A673 (cell line): ENCODE measurements around the gene DAPL1. TPM values are rescaled to one million over a fixed set of nuclear protein-coding genes. Genes with fewer than 3 reads are reported as not detected.

Experiments used
- BruUV-seq: library from RNA; stranded (reverse); fragments of 400-500 nt; replicated peaks from 2 replicates; lab custom pipeline; 2021; lab: Mats Ljungman, UMichigan
- CTCF ChIA-PET: fragments of 300-600 bp; sonication (Branson Sonifier 250); formaldehyde crosslinking; loops from one replicate; lab custom pipeline; 2022; ENCODE audit warnings: antibody characterized with exemption; lab: Charles Lee
- POLR2A ChIA-PET: fragments of 300-600 bp; sonication (Branson Sonifier 250); formaldehyde crosslinking; loops from one replicate; lab custom pipeline; 2022; ENCODE audit warnings: antibody characterized with exemption; ENCODE audit not compliant: low non-redundant PET; lab: Charles Lee
- DNase-seq: peaks from one replicate; pipeline ENCODE4 v3.0.0-alpha.2; 2015; ENCODE audit warnings: low spot score
- H3K27ac ChIP-seq: fragments of 200-600 bp; sonication (generic); 2 replicates; pipeline ENCODE4 v1.5.1; 2016; ENCODE audit warnings: mixed run types, low read depth, mild to moderate bottlenecking, mixed read lengths, antibody characterized with exemption, low read length; ENCODE audit not compliant: poor library complexity, severe bottlenecking
- H3K27me3 ChIP-seq: fragments of 200-600 bp; sonication (generic); replicated peaks from 2 replicates; pipeline ENCODE4 v1.6.1; 2017; ENCODE audit warnings: mixed run types, low read depth, mild to moderate bottlenecking, mixed read lengths, antibody characterized with exemption, low read length; ENCODE audit not compliant: insufficient read depth, poor library complexity
- H3K36me3 ChIP-seq: fragments of 200-600 bp; sonication (generic); 2 replicates; pipeline ENCODE4 v1.6.1; 2016; ENCODE audit warnings: mixed run types, mild to moderate bottlenecking, mixed read lengths, antibody characterized with exemption, low read length; ENCODE audit not compliant: insufficient read depth, poor library complexity, severe bottlenecking
- H3K4me1 ChIP-seq: fragments of 200-600 bp; sonication (generic); 2 replicates; pipeline ENCODE4 v1.6.1; 2017; ENCODE audit warnings: mixed run types, mild to moderate bottlenecking, mixed read lengths, antibody characterized with exemption, low read length; ENCODE audit not compliant: insufficient read depth, poor library complexity, severe bottlenecking
- H3K4me3 ChIP-seq: fragments of 200-600 bp; sonication (generic); 2 replicates; pipeline ENCODE4 v1.5.1; 2016; ENCODE audit warnings: low read depth, mixed run types, mild to moderate bottlenecking, mixed read lengths, low read length; ENCODE audit not compliant: poor library complexity, severe bottlenecking
- H3K9me3 ChIP-seq: fragments of 200-600 bp; sonication (generic); 2 replicates; pipeline ENCODE4 v1.6.1; 2016; ENCODE audit warnings: mixed run types, low read depth, mild to moderate bottlenecking, mixed read lengths, antibody characterized with exemption, low read length; ENCODE audit not compliant: poor library complexity, severe bottlenecking
- EZH2 ChIP-seq: fragments of 200-600 bp; sonication (generic); IDR thresholded peaks from 2 replicates; pipeline ENCODE4 v1.6.1; 2017; ENCODE audit warnings: borderline replicate concordance, low read depth, mild to moderate bottlenecking, mixed read lengths, antibody characterized with exemption, low read length; ENCODE audit not compliant: poor library complexity, severe bottlenecking
- intact Hi-C: fragments of 100-400 bp; cut with micrococcal nuclease; formaldehyde crosslinking; loops from one replicate; pipeline ENCODE4 v1.10.0; 2022; ENCODE audit not compliant: unreplicated experiment
- total RNA-seq: library from RNA; stranded (reverse); gene quantifications from 2 replicates; pipeline ENCODE4 v1.2.3, GENCODE V29; 2021
- TF ChIP-seq, protein P1 (sequence below): fragments of 300-800, 200-600 bp; sonication (generic); conservative IDR thresholded peaks from 2 replicates; pipeline ENCODE4 v1.5.1; 2017; ENCODE audit warnings: low read depth, mild to moderate bottlenecking, antibody characterized with exemption, low read length, moderate library complexity, mixed read lengths

The DAPL1 gene
- total RNA-seq, 1 experiment from 2014 or later = 0.80 TPM

GRCh38 chr2:158782616-158783015 is 12.5 kb upstream of the DAPL1 start:
- intact Hi-C loops = no loop called here
- Histone ChIP-seq H3K4me3 (no peak overlapping the region), H3K9me3 (no peaks in the 10 kb centered on the region), H3K27me3 (no peaks in the 10 kb centered on the region), H3K36me3 (no peaks in the 10 kb centered on the region), H3K4me1 (peaks cover 36% of the 10 kb centered on the region), H3K27ac (no peak overlapping the region)
- TF ChIP-seq, protein P1, sequence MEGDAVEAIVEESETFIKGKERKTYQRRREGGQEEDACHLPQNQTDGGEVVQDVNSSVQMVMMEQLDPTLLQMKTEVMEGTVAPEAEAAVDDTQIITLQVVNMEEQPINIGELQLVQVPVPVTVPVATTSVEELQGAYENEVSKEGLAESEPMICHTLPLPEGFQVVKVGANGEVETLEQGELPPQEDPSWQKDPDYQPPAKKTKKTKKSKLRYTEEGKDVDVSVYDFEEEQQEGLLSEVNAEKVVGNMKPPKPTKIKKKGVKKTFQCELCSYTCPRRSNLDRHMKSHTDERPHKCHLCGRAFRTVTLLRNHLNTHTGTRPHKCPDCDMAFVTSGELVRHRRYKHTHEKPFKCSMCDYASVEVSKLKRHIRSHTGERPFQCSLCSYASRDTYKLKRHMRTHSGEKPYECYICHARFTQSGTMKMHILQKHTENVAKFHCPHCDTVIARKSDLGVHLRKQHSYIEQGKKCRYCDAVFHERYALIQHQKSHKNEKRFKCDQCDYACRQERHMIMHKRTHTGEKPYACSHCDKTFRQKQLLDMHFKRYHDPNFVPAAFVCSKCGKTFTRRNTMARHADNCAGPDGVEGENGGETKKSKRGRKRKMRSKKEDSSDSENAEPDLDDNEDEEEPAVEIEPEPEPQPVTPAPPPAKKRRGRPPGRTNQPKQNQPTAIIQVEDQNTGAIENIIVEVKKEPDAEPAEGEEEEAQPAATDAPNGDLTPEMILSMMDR = no peak
- TF ChIP-seq EZH2 = no peak
- CTCF ChIA-PET = no interaction called here
- BruUV-seq = no TSS peak
- DNase-seq = no peak
- POLR2A ChIA-PET = interaction anchor here (0.6 kb wide), 1 partner anchor 13 kb away, joined by 3 read pairs; no protein-coding TSS in a partner anchor

DNA sequence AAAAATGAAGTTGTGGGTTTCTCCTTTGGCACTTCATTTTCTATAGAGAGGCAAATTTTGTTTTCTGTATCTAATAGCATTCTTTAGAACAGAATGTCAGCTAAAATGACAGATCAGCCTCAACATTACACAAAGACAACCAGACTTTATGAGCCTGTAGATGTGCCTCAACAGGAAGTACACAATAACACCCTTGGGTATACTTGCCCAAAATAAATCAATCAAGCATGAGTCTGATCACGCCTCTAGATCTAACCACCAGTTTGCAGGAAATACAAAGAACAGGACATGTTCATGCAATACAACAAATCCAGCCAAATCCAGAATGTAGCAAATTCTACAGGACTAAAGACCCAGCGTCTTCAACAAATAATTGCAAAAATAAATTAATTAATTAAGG is 11.2 kb upstream of the DAPL1 start:
- H3K36me3 ChIP-seq = no peaks in the 10 kb centered on the region
- H3K27me3 ChIP-seq = no peaks in the 10 kb centered on the region
- intact Hi-C loops = no loop called here
- no peak overlapping the region for H3K4me3 ChIP-seq
- BruUV-seq = no TSS peak
- POLR2A ChIA-PET = no interaction called here
- H3K4me1 ChIP-seq = peaks cover 36% of the 10 kb centered on the region
- TF ChIP-seq, protein P1 = no peak
- no peak for TF ChIP-seq EZH2
- DNase-seq = peak; percentile 92
- peak overlapping the region; percentile 80 for H3K27ac ChIP-seq
- H3K9me3 ChIP-seq = no peaks in the 10 kb centered on the region
- CTCF ChIA-PET = no interaction called here

GRCh38 chr2:158786897-158787296 is 8.2 kb upstream of the DAPL1 start:
- no TSS peak for BruUV-seq
- no peak for DNase-seq
- peaks cover 27% of the 10 kb centered on the region for H3K4me1 ChIP-seq
- H3K9me3 ChIP-seq = no peaks in the 10 kb centered on the region
- no peaks in the 10 kb centered on the region for H3K27me3 ChIP-seq
- H3K27ac ChIP-seq = no peak overlapping the region
- no peak overlapping the region for H3K4me3 ChIP-seq
- no peaks in the 10 kb centered on the region for H3K36me3 ChIP-seq
- CTCF ChIA-PET = no interaction called here
- POLR2A ChIA-PET = no interaction called here
- TF ChIP-seq, protein P1 = no peak
- no peak for TF ChIP-seq EZH2
- intact Hi-C loops = no loop called here
